H1 (cell line): Measurements from ENCODE around the gene IGF1. TPM values are rescaled to one million over a fixed set of nuclear protein-coding genes. Genes with fewer than 3 reads are reported as not detected.

Experiments used
- CTBP2 ChIP-seq: IDR thresholded peaks from 2 replicates; pipeline ENCODE4 v1.7.0; 2011; ENCODE audit warnings: borderline replicate concordance, mild to moderate bottlenecking, moderate library complexity, mixed read lengths, low read length; ENCODE audit not compliant: insufficient read depth, insufficient read length
- E2F6 ChIP-seq: IDR thresholded peaks from 2 replicates; pipeline ENCODE4 v1.6.1; 2012; ENCODE audit warnings: inconsistent platforms
- MAFK ChIP-seq: IDR thresholded peaks from 2 replicates; pipeline ENCODE4 v1.6.1; 2012; ENCODE audit warnings: low read depth, mild to moderate bottlenecking, improper control_type of control experiment, low read length
- NRF1 ChIP-seq: IDR thresholded peaks from 2 replicates; pipeline ENCODE4 v1.6.1; 2011; ENCODE audit warnings: mild to moderate bottlenecking, low read depth, low read length, improper control_type of control experiment
- PHF8 ChIP-seq: fragments of 200-600 bp; sonication (generic); conservative IDR thresholded peaks from 2 replicates; pipeline ENCODE4 v1.7.1; 2012; ENCODE audit warnings: low read depth, mild to moderate bottlenecking, inconsistent platforms, low read length, moderate library complexity
- TCF12 ChIP-seq: IDR thresholded peaks from 2 replicates; pipeline ENCODE4 v1.6.1; 2011; ENCODE audit warnings: low read depth, mild to moderate bottlenecking, low read length
- polyA plus RNA-seq, 7 experiments: library from polyadenylated mRNA; depleted of rRNA in 3 of 7; stranded (reverse) in 5 of 7; unstranded in 2 of 7; fragments of >200 nt in 5 of 7; fragments of 200-250 nt in 2 of 7; gene quantifications; 1 replicate in 5 of 7; 2 replicates in 1 of 7; 4 replicates in 1 of 7; pipeline versions ENCODE4 v1.2.1 to v1.2.3, GENCODE V29; 2011 to 2013; ENCODE audit warnings: missing spikeins in 2 of 7, mixed read lengths in 2 of 7
- total RNA-seq: library from RNA; stranded (reverse); fragmentation: NEBNext Ultra II Directional; extraction: Animal tissue kit (Norgen Biotek cat#: 25700); gene quantifications from 2 replicates; pipeline ENCODE4 v1.2.1, GENCODE V29; 2021

Gene IGF1
- total and polyA plus RNA-seq, 2 of the 8 experiments (the other 6 are each of a cell fraction or from before 2014, with no cell fraction given), result not detected

- TF ChIP-seq CTBP2, result no peak
- TF ChIP-seq NRF1, result no peak
- no peak for TF ChIP-seq E2F6
- TF ChIP-seq TCF12, result no peak
- TF ChIP-seq MAFK, result no peak
- no peak for TF ChIP-seq PHF8
- TF ChIP-seq, all 59 proteins: peak for 0
Observed at GRCh38 chr12:102503831-102504230, 23.5 kb upstream of the IGF1 start (continued).
